Measurements from ENCODE around the gene SLPI.

The SLPI gene

DNA sequence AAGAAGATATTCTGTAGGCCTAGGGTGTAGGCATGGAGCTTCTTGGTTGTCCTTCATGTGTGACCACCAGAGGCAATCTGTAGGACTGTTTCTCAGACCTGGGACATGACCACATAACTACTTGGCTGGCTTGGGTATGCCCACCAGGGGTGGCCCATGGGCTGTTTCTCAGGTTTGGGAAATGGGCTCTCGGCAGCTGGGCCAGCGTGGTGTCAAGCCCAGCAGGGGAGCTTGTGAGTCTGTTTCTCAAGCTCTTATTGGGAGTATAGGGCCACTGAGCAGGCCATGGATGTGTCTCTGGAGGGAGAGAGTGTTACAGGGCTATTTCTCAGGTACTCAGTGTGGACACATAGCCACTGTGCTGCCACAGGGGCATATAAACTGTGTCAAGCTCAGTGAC, 35.7 kb downstream of the SLPI start:
- DNase-seq (ENCODE audit: low read depth in 3 of 3) = no peak

DNA sequence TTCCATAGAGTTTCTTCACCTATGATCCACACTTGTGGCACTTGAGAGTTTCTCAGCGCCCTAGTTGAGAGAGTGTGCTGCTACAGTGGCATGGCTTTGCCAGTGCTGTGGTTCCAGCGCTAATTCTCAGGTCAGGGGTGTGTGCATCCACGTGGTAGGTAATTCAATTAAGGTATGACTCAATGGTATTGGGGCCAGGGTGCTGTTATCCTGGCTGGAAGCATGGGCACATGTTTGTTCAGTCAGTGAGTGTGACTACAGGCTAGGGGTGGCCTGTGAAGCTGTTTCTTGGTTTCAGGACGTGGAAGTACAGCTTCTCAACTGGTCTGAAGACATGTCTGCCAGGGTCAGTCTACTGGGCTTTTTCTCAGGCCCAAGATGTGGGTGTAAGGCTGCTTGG, 36.2 kb downstream of the SLPI start:
- no peak for DNase-seq (ENCODE audit: low read depth in 3 of 3)

DNA sequence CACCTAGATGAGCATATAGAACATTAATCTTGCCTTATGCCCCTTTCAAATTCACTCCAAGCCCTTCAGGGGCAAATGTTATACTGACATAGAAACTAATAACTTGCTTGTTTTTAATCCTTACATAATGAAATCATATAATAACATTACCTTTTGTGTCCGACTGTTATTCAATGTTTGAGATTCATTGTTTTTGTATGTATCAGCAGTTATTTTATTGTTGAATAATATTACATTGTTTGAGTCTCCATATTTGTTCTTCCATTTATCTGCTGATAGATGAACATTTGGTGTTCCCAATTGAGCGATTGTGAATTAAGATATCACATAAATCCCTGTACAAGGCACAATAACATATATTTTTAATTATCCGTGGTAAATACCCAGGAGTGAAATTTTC, 41.5 kb downstream of the SLPI start:
- DNase-seq (ENCODE audit: low read depth in 3 of 3) = no peak

DNA sequence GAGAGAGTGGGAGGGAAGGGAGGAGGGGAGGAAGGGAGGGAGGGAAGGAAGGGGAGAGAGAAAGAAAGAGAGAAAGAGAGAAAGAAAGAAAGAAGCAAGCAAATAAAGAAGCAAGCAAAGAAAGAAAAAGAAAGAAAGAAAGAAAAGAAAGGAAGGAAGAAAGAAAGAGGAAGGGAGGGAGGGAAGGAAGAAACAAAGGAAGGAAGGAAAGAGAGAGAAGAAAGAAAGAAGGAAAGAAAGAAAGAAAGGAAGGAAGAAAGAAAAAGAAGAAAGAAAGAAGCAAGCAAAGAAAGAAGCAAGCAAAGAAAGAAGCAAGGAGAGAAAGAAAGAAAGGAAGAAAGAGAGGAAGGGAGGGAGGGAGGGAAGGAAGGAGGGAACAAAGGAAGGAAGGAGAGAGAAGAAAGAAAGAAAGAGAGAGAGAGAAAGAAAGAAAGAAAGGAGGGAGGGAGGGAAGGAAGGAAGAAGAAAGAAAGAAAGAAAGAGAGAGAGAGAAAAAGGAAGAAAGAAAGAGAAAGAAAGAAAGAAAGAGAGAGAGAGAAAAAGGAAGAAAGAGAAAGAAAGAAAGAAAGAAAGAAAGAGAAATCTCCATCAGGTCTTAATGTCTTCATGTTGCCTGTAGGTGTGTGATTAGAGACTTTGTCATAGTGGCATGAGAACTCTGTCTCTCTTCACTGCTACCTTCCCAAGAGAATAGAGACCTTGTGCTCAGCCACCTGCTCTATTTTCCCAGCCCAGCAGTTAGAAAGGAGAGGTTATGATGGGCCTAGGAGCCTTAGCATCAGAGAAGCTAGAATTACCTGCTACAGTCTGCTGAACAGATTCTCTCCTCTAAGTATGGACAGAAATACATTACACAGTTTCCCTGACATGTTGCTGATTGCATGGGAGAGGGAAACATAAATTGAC, 42.5 kb downstream of the SLPI start:
- DNase-seq (ENCODE audit: low read depth in 3 of 3) = no peak

DNA sequence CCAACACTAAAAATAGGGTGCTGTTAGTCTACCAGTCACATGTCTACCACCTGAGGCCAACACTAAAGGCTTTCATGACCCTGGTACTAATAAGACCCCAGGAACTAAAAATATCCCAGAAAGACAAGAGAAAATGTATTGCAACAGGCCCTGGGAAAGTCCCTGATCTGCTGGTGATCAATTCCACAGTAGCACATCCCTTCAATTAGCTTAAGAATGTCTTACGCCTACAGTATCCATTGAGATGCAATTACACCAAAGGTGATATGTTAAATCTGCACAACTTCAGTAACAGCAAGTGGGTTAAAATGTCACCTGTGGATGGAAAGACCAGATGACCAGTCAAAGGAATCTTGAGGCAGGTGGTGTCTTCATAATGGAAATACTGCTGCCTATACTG, 44.4 kb downstream of the SLPI start:
- DNase-seq (ENCODE audit: low read depth in 3 of 3) = no peak

DNA sequence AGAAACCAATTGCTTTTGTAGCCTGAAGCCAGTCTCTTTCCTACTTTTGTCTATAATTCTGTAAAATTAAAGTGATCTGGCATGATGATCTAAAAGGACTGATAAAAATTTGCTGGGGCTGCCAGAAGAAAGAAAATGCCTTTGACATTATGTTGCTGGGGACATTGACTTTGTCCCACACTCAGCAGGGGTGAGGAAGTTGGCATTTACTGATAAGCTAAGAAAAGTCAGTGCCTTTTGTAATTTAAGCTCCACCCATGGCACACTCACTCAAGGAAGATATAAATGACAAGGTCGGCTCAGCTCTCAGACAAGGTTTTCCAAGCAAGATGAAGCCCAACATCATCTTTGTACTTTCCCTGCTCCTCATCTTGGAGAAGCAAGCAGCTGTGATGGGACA, 47.6 kb downstream of the SLPI start, which contains the start of gene SEMG1:
TSS of gene SEMG1 (plus strand) at position 309 of the 400 bp plus-strand sequence. CDS start at position 330, 21 bp downstream.
- DNase-seq (ENCODE audit: low read depth in 3 of 3) = no peak

Measured in stimulated activated CD4-positive, alpha-beta T cell treated with anti-CD3 and anti-CD28 coated beads, TNF-alpha, amount 100 ng/mL, for 4 hours (primary cell).